ENCODE results near the gene ROPN1L.

DNA sequence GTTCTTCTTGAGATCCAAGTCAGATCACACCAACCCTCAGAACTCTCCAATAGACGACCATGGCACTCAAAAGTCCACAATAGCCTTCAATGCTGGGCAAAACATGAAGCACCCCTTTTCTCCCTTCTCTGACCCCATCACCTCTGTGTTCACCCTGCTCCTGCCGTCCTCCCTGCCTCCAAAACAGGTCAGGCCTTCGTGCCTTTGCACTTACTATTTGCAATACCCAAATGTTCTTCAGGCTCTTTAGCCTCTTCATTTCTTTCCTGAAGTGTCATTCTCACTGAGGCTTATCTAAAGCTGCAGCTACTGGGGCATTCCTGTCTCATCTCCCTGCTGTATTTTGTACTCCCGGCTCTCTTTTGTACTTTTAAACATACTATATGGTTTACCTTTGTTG lies 2.0 kb upstream of the ROPN1L start:
- TF ChIP-seq, protein P1, sequence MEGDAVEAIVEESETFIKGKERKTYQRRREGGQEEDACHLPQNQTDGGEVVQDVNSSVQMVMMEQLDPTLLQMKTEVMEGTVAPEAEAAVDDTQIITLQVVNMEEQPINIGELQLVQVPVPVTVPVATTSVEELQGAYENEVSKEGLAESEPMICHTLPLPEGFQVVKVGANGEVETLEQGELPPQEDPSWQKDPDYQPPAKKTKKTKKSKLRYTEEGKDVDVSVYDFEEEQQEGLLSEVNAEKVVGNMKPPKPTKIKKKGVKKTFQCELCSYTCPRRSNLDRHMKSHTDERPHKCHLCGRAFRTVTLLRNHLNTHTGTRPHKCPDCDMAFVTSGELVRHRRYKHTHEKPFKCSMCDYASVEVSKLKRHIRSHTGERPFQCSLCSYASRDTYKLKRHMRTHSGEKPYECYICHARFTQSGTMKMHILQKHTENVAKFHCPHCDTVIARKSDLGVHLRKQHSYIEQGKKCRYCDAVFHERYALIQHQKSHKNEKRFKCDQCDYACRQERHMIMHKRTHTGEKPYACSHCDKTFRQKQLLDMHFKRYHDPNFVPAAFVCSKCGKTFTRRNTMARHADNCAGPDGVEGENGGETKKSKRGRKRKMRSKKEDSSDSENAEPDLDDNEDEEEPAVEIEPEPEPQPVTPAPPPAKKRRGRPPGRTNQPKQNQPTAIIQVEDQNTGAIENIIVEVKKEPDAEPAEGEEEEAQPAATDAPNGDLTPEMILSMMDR (IDR thresholded peaks at IDR 0.05), result no peak
- TF ChIP-seq POLR2A (IDR thresholded peaks at IDR 0.05), result no peak
